Pons (tissue), 1 donor: ENCODE data around the gene BMP7.
"Not testable (repeated sequence)": the region's sequence is repeated elsewhere in the genome, so short reads cannot be mapped to it uniquely, and the experiment has no call there.

Source experiments
- DNase-seq: peaks from one replicate; pipeline ENCODE4 v3.0.0-alpha.2; 2016; ENCODE audit warnings: low spot score

The BMP7 gene

DNA sequence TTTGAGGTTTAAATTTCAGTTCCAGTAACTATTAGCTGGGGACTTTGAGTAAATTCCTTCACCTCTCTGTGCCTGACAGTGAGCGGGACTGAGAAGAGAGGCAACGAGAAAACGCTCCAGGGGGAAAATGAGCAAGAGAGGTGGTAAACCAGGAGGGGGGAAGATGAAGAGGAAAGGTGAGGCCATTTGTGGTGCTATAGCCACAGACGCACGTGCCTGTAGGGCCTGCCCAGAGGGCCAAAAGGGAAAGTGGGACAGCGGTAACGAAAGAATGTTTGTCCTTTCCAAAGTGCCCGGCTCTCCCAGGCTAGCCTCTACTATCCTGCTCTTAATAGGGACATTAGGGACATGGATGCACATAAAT, 99.2 kb downstream of the BMP7 start:
- DNase-seq = no peak

DNA sequence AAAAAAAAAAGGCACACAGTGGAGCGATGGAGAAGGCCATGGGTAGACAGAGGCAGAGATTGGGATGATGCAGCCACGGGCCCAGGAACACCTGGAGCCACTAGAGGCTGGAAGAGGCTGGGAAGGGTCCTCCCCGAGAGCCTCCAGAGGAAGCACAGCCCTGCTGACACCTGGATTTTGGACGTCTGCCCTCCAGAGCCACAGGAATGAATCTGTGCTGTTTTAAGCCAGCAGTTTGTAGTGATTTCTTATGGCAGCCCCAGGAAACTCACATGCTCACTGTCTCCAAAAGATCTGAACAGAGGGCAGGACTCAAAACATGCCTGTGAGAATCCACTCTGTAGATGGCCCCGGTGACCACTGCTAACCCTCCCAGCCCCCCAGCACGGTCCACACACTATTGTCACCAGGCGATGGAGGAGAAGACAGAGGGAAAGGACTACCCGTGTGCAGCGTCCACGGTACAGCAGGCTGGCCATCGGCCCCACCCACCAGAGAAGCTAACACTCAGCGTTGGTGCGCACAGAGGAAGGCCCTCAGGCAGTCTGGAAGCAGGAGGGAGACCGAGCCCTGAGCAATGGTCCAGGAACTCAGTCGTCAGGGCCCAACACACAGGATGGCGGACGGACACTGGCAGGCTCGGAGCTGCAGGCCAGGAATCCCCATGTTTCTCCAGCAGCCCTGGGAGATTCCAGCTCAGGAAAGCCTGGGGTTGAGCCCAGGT, 99.7 kb downstream of the BMP7 start:
- DNase-seq = no peak

DNA sequence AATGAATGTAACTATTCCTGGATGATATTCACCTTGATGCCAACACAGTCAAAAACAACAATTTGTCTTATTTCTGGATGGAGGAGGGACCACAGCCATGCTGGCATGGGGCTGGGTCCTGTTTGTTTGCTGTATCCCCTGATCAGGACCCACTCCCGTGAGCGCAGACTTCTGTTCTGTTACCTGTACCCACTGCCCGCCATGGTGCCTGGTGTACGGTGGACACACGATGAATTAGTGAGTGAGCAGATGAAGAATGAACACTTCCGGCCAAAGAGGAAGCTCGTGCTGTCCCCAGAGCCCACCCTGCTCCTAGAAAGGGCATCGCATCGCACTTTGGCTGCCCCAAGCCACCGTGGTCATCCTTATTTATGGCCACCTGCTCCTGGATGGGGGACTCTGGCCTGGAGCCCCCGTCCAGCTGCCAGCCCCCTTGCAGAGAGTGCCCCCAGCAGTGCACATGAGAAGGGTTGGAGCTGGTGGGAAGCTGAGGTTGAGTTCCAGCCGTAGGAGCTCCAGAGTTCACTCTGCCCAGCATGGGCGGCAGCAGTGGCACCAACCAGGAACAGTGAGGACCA, 100.9 kb downstream of the BMP7 start:
- no peak for DNase-seq

DNA sequence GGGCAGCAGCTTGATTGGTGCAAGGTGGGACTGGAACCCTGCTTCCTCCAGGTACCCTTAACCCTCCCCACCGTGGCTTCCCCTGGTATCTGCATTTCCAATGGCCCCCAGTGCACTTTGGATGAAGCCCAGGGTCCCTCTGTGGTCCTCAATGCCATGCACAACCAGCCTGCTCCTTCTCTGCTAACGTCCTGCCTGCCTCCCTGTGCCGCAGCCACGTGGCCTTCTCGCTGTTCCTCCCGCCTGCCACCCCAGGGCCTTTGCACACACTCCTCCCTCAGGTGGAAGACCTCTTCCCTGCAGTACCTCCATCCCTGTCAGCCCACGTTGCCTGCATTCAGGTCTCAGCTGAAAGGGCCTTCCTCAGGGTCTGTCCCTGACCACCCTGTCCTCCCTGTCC, 101.6 kb downstream of the BMP7 start:
- no peak for DNase-seq

DNA sequence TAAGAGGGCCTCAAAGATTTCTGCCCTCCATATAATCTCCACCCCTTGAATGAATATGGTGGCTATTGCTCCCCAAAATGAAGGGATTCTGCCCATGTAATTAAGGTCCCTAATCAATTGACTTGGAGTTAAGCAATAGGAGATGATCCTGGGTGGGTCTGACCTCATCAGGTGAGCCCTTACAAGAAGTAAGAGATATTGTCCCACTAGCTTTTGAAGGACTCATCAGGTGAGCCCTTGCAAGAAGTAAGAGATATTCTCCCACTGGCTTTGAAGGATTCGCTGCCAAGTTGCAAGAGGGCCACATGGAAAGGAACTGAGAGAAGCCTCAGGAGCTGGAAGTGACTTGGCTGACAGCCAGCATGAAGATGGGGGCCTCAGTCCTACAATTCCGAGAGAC, 103.4 kb downstream of the BMP7 start:
- DNase-seq = no peak

DNA sequence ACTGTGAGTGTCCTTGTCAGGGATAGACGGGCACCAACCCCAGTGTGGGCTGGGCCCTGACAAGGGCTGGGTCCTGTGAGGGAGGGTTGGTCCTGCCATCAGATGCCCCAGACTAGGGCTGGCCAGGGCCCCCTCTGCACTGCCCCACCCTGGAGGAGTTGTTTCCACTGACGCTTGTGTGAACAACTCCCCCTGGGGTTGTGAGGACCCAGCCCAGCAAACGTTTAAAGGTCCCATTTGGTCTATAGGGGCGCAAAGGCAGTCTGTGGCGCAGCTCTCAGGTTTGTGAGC, 104.1 kb downstream of the BMP7 start:
- DNase-seq = no peak

DNA sequence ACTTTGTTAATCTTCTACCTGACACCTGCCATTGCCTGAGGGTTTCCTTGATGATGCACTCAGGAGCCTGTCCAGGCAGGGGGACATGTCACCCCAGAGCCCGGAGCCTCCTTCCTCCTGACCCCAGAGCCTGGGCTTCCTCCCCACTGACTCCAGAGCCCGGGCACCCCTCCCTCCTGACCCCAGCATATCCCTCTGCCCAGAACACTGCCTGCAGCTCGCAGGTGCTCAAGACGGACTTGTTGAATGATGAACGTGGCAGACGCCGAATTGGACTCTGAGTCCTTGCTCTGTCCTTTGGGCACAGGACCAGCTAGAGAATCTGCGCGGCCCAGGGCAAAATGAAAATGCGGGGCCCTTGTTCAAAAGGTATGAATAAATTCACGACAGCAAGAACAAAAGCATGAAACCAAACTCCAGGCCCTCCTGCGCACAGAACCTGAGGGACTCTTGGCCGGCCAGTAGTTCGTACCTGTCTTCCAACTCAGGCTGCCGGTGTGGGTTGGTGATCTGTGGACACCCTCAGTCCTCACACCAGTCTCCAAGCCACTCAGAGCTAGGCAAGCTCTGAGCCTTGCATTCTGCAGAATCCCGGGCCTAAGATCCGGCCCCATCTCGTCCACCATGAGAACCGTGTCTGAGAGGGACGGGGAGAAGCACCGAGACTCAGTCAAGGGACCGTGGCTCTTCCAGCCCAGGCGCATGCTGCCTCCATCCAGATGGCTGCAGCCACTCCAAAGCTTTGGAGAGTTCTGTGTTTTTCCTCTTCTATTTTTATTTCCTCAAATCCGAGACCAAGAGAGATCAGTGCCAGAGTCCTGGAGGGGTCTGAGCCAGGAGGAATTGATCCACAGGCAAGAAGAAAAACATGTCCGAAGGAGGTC, 104.7 kb downstream of the BMP7 start:
- DNase-seq = no peak

DNA sequence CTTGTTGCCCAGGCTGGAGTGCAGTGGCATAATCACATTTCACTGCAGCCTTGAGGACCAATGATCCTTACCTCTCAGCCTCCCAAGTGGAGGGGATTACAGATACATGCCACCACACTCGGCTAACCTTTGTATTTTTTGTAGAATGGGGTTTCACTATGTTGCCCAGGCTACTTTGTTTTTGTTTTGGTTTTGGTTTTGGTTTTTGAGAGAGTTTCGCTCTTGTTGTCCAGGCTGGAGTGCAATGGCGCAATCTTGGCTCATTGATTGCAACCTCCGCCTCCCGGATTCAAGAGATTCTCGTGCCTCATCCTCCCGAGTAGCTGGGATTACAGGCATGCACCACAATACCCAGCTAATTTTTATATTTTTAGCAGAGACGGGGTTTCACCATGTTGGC, 105.5 kb downstream of the BMP7 start:
- DNase-seq = no peak

DNA sequence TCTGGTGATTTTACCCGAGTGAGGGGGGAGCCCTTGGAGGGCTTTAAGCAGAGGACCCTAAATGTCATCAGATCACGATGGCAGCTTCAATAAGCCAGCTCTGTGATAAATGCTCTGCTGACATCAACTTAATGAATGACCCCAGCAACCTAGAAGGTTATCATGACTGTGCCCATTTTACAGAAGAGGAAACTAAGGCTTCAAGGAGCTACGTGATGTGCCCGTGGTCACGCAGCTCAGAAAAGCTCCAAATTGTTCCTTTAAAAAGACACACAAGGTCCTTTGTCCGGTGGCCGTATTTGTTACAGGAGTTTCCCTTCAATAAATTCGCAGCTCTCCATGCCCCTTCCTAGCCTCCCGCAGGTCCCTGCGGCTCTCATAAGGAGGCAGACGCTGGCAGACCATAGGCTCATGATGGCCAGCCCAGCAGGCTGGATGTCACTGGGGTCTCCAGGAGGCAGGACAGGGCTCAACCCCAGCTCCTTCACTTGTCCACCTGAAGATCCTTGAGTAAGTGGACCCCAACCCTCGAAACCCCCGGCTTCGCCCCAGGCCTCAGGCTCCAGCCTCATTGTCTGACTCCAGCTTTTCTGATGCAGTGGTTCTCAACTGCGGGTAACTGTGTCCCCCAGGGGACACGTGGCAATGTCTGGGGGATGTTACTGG, 106.4 kb downstream of the BMP7 start:
- DNase-seq = no peak

DNA sequence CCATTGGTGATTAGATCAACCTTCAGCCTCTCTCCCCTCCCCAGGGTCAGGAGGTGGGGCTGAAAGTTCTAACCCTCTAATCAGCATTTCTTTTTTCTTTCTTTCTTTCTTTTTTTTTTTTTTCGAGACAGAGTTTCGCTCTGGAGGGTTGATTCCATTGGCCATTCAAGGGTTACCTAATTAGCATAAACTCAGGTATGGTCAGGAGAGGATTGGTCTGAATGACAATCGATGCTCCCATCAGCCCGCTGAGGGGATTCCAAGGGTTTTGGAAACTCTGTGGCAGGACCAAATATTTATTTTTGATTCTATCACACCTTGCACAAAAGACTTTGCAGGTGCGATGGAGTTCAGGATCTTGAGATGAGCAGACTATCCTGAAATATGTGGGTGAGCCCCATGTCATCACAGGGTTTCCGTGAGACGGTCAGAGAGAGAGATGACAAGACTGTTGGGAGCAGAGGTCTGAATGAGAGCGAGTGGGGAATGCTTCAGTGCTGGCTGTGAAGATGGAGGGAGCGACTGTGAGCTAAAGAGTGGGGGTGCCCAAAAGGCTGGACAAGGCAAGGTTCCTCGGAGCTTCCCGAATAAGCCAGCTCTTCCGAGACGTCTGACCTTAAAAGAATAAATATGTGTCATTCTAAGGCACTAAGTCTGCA, 107.1 kb downstream of the BMP7 start:
- no peak for DNase-seq

DNA sequence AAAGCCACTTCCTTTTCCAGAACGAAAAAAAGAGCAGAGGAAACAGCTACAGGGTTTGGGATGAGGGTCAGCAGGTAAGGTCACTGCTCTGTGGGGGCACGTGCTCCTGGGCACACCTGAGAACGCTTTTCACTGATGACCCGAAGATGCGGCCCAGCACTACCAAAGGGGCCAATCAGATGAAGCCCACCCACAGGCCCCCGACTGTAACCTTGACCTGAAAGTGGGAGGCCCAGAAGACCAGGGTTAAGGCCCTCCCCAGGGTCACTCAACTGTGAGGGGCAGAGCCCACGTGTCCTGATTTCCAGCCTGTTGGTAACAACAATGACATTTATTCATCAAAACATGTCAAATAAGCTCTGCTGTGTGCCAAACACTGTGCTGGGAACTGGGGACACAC, 108.0 kb downstream of the BMP7 start:
- DNase-seq = no peak

DNA sequence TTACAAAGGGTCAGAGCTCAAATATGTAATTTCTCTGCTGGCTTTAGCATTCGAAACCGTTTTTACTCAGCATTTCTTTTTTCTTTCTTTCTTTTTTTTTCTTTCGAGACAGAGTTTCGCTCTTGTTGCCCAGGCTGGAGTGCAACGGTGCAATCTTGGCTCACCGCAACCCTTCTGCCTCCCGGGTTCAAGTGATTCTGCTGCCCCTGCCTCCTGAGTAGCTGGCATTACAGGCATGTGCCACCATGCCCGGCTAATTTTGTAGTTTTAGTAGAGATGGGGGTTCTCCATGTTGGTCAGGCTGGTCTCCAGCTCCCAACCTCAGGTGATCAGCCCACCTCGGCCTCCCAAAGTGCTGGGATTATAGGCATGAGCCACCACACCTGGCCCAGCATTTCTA, 108.7 kb downstream of the BMP7 start:
- DNase-seq = not testable (repeated sequence)

DNA sequence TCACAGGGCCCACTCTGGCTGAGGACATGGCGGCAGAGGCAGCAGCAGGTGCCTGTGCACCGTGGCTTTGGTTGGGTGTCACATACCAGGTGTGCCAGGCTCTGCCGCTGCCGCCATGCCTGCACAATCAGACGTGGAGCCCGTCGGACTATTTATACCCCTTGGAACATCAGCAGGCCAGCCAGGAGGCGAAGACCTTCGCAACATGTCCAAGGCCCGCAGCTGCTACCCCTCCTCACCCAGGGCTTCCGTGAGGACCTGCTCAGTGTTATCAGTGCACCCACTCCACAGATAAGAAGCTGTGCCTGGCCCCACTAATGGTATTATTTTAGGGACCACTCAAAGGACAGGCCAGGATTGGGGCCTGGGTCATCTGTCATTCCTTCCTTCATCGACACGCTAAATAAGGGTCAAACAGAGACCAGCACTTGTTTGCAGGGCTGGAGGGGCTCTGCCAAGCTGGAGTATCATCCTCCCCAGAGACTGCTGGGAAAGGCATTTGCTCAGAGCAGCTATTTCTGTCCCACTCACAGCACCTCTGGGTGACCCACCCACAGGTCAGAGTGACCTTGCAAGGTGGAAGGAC, 109.2 kb downstream of the BMP7 start:
- DNase-seq = no peak

DNA sequence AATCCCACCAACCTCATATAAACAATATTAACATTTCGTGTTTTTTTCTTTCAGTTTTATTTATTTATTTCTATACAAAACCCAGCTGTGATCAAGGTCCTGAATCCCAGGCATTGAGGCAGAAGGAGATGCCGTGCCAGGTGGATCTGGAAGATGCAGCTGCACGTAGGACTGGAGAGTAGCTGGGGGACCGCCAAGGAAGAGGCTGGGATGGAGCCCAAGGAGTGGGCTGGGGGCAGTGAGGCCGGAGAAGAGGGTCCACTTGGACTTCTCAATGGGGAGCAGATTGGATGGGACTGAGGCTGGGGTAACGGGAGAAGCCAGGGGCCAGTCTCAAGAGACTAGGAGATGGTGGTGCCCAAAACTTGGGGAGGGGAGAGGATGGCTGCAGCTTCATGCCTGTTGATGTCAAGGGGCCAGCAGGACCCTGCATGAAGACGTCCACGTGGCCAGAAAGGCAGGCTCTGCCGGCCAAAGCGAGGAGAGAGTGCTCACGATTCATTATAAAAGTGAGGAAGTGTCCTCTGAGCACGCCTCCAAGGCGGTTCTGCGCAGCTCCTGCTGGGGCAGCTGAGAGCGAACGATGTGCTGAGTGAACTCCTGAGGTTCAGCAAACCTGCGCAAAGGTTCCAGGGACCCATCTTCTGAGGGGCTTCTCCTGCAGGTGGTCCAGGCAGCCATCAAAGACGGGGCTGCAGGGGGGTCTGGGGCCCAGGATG, 110.3 kb downstream of the BMP7 start:
- DNase-seq = no peak

DNA sequence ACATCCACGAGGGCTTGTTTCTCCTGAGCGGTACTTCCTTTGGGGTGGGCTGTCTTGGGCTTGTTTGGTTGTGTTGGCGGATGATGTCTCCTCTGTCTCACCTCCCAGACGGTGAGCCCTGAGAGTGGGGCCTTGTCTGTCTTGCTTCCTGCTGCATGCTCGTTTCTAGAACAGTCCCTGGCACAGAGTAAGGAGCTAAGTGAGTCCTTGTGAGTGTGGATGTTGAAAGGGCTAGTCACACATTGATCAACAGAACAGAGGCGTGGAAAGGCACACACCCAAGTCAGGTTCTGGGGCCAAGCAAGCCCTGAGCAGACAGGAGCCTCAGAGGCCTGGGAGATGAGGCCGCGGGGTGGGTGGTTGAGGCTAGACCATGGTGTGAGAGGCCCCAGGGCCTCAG, 111.0 kb downstream of the BMP7 start:
- DNase-seq = no peak

DNA sequence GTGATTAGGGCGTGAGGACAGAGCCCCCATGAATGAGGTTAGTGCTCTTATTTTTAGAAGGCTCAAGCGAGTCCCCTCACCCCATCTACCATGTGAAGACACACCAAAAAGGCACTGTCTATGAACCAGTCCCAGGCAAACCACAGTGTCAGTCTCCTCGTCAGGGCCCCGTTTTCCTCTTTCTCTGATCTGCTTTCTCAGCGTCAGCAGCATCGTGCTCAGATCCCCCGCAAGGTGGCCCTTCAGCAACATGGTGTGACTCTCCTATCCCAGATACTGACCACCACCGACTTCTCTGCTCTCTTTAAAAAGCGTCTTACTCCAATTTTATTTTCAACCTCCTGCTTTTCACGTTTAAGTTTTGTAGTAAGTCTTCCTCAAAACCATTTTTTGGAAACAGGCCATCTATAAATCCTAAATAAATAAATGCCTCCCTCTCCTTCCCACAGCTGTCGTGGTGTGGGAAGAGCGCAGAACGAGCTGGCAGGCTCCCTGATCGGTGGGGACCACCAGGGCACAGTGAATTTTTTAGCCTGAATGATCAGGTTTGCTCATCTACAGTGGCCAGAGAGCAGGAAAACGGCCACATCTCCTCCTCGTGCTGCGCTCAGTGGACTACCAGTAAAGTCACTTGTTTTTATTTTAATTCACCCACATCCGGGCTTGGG, 113.1 kb downstream of the BMP7 start:
- no peak for DNase-seq

DNA sequence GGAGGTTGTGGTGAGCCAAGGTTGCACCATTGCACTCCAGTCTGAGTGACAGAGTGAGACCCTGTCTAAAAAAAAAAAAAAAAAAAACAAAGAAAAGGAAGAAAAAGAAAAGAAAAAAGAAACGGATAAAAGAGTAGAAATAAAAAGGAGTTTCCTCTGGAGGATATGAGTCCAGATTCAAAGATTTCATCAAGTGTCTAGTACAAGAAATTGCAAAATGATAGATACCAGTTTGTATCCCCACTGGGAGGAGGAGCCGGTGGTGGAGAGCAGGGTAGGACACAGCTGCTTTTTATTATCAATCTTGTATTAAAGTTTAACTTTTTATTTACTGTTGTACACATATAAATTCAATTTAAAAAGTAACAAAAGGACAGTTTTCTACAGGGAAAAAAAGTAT, 113.9 kb downstream of the BMP7 start:
- no peak for DNase-seq

DNA sequence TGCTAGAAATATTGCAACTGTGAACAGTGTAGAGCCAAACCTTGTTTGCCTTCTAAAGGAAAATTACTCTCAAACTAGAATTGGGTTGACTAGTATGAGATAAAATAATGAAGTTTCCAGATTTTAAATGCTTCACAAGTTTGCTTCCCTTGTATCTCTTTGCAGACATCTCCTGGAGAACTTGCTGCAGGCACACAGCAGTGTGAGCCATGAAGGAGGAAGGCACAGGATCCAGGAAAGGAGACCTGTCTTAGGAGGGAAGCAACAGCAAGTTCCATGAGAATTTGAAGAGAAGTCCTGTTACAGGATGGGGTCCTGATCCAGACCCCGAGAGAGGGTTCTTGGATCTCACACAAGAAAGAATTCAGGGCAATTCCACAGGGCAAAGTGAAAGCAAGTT, 115.9 kb downstream of the BMP7 start:
- DNase-seq = no peak

DNA sequence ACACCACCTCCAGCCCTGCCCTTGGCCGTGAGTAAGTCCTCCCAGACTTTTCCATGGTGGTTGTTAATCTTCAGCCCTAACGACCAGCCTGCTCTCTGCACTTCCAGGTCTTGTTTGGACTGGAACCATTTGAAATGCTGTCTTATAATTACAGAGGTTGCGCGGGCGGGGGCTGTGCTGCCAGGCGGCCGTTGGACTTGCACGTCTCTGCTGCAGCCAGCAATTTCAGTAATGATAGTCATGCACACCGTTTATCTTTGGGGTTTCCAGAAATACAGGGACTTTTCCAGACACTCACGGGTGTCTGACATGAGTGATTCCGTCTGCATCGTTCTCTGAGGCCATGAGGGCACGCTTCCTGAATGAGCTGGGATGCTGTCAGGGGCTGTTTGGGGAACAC, 118.2 kb downstream of the BMP7 start:
- DNase-seq = no peak

DNA sequence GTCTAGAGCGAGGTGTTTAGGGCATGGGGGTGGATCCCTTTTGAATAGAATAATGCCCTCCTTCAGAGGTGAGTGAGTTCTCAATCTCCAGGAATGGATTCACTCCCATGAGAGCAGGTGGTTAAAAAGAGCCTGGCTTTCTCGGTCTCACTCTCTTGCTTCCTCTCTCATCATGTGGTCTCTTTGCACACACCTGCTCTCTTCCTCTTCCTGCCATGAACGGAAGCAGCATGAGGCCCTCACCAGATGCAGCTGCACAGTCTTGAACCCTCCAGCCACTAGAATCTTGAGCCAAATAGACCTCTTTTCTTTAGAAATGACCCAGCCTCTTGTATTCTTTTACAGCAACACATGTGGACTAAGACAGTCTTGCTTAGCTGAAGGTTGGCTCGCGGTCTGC, 119.3 kb downstream of the BMP7 start:
- DNase-seq = no peak

DNA sequence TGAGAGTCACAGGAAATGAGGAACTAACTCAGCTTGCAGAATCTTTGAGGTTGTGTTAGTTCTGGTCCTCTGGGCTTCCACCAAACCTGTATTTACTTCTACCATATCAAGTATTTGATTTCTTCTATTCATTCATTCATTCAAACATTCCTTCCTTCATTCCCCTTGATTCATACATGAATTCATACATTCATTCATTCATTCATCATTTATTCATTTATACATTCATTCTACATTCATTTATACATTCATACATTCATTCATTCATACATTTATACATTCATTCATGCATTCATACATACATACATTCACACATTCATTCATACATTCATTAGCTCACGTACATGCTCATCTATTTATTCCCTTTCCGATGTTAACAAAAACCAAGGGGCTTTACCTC, 120.3 kb downstream of the BMP7 start:
- DNase-seq = no peak
